CD14-positive monocyte (primary cell): Measurements from ENCODE around the gene TBC1D10A. TPM values are rescaled to one million over a fixed set of nuclear protein-coding genes. Genes with fewer than 3 reads are reported as not detected.

Source experiments
- DNase-seq, 3 donors: peaks; one replicate each; pipeline ENCODE4 v3.0.0-alpha.2; 2011 to 2022
- H2AFZ ChIP-seq: 2 replicates; pipeline ENCODE4 v1.6.0; 2012; ENCODE audit warnings: mild to moderate bottlenecking, low read depth, low read length, inconsistent platforms; ENCODE audit not compliant: insufficient read depth, poor library complexity, severe bottlenecking
- H3K27ac ChIP-seq, 2 donors: 1 replicate in 1 of 2; 2 replicates in 1 of 2; pipeline ENCODE4 v1.5.1; 2012 to 2013; ENCODE audit warnings: low read length in 2 of 2, control low read depth in 1 of 2, inconsistent platforms in 1 of 2, low read depth in 1 of 2, mild to moderate bottlenecking in 1 of 2
- H3K27me3 ChIP-seq, 2 donors: one replicate each; pipeline versions ENCODE4 v1.6.0 to v1.6.1; 2011 to 2013; ENCODE audit warnings: low read length in 2 of 2; ENCODE audit not compliant: control insufficient read depth in 2 of 2, insufficient read depth in 2 of 2
- H3K36me3 ChIP-seq, 2 donors: replicated peaks in 1 of 2; 1 replicate in 1 of 2; 2 replicates in 1 of 2; pipeline versions ENCODE4 v1.5.1 to v1.6.1; 2012 to 2013; ENCODE audit warnings: low read length in 2 of 2, control low read depth in 1 of 2, inconsistent platforms in 1 of 2, mild to moderate bottlenecking in 1 of 2; ENCODE audit not compliant: insufficient read depth in 2 of 2, control insufficient read depth in 1 of 2
- H3K4me1 ChIP-seq, 2 donors: 1 replicate in 1 of 2; 2 replicates in 1 of 2; pipeline versions ENCODE4 v1.5.1 to v1.6.1; 2012 to 2013; ENCODE audit warnings: low read length in 2 of 2, control low read depth in 1 of 2, inconsistent platforms in 1 of 2, mild to moderate bottlenecking in 1 of 2, moderate library complexity in 1 of 2; ENCODE audit not compliant: insufficient read depth in 2 of 2, control insufficient read depth in 1 of 2
- H3K4me2 ChIP-seq: replicated peaks from 2 replicates; pipeline ENCODE3; 2012; ENCODE audit warnings: low read length, moderate library complexity, mild to moderate bottlenecking; ENCODE audit not compliant: poor library complexity, severe bottlenecking; ENCODE audit errors: extremely low read depth
- H3K4me3 ChIP-seq, 3 experiments: fragments of 200-600 bp in 1 of 3; sonication (generic) in 1 of 3; replicated peaks in 1 of 3; 1 replicate in 2 of 3; 2 replicates in 1 of 3; pipeline ENCODE4 v1.5.1; 2011 to 2013; ENCODE audit warnings: low read length in 3 of 3, mild to moderate bottlenecking in 3 of 3, control low read depth in 2 of 3, low read depth in 2 of 3, inconsistent platforms in 1 of 3, moderate library complexity in 1 of 3
- H3K79me2 ChIP-seq: 2 replicates; pipeline ENCODE4 v1.6.0; 2012; ENCODE audit warnings: mild to moderate bottlenecking, control low read depth, inconsistent platforms, low read length, moderate library complexity; ENCODE audit not compliant: insufficient read depth
- H3K9ac ChIP-seq: 2 replicates; pipeline ENCODE4 v1.6.0; 2017; ENCODE audit warnings: low read length, mild to moderate bottlenecking; ENCODE audit not compliant: insufficient read depth, poor library complexity, severe bottlenecking
- H3K9me3 ChIP-seq, 2 donors: replicated peaks in 1 of 2; 1 replicate in 1 of 2; 2 replicates in 1 of 2; pipeline versions ENCODE4 v1.5.1 to v1.6.1; 2012 to 2013; ENCODE audit warnings: low read length in 2 of 2, control low read depth in 1 of 2; ENCODE audit not compliant: control insufficient read depth in 1 of 2, insufficient read depth in 1 of 2
- H4K20me1 ChIP-seq: 2 replicates; pipeline ENCODE4 v1.6.0; 2012; ENCODE audit warnings: mild to moderate bottlenecking, low read length, control low read depth, moderate library complexity; ENCODE audit not compliant: insufficient read depth
- H3K27ac Mint-ChIP-seq, 7 donors: one replicate each; pipeline ENCODE4 v1.8.0; 2020; ENCODE audit warnings: mild to moderate bottlenecking in 7 of 7, mixed read lengths in 7 of 7, moderate library complexity in 6 of 7, inconsistent platforms in 2 of 7
- H3K27me3 Mint-ChIP-seq, 3 donors: one replicate each; pipeline ENCODE4 v1.8.0; 2021 to 2022; ENCODE audit warnings: low read depth in 3 of 3, mild to moderate bottlenecking in 3 of 3, mixed read lengths in 3 of 3, moderate library complexity in 3 of 3, inconsistent platforms in 1 of 3
- H3K36me3 Mint-ChIP-seq, 2 donors: one replicate each; pipeline ENCODE4 v1.8.0; 2020; ENCODE audit warnings: mixed read lengths in 2 of 2, inconsistent platforms in 1 of 2, mild to moderate bottlenecking in 1 of 2
- H3K4me1 Mint-ChIP-seq: one replicate; pipeline ENCODE4 v1.8.0; 2020; ENCODE audit warnings: mild to moderate bottlenecking, mixed read lengths
- H3K4me3 Mint-ChIP-seq, 2 donors: one replicate each; pipeline ENCODE4 v1.8.0; 2020; ENCODE audit warnings: mild to moderate bottlenecking in 2 of 2, mixed read lengths in 2 of 2, moderate library complexity in 1 of 2
- H3K9me3 Mint-ChIP-seq, 7 donors: one replicate each; pipeline ENCODE4 v1.8.0; 2020 to 2022; ENCODE audit warnings: mixed read lengths in 7 of 7, mild to moderate bottlenecking in 6 of 7, moderate library complexity in 6 of 7, inconsistent platforms in 2 of 7
- CTCF ChIP-seq: fragments of 200-600 bp; IDR thresholded peaks from one replicate; pipeline ENCODE4 v1.8.0; 2022; ENCODE audit warnings: antibody characterized with exemption, mild to moderate bottlenecking
- WGBS: methylation state at CpG from one replicate; pipeline ENCODE4 v1.1.5; 2013; ENCODE audit warnings: missing lambda C conversion rate; ENCODE audit not compliant: insufficient coverage; 5-methylcytosine and 5-hydroxymethylcytosine counted together
- intact Hi-C, 2 donors: fragments of 100-400 bp; cut with micrococcal nuclease; formaldehyde crosslinking; loops; one replicate each; pipeline versions ENCODE4 v1.15.0 to v1.15.1; 2023
- polyA plus RNA-seq, 3 donors: library from polyadenylated mRNA; depleted of rRNA in 1 of 3; unstranded in 2 of 3; stranded (reverse) in 1 of 3; fragments of 300-500 nt in 2 of 3; fragments of >200 nt in 1 of 3; fragmentation: Illumina TruSeq in 2 of 3; gene quantifications; 1 replicate in 2 of 3; 2 replicates in 1 of 3; pipeline ENCODE4 v1.2.3, GENCODE V29; 2012 to 2021

TBC1D10A gene
- polyA plus RNA-seq, 3 donors, result 13.4 to 38.3 (median 21.8) TPM

DNA sequence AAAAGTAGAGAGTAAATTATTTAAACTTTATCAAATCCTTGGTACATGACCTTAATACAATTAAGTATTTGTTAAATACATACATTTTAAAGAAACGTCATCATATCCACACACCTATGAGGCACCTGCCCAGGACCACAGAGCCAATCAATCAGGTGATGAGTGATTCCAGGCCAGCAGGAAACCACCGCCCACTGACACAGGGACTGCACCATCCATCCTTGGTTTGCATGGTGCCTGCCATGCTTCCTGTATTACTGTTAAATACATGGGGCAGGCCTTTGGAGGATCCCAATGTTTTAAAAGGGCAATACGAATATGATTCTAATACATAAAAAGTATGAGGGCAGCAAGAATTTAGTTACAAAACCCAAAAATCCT, 7.0 kb upstream of the TBC1D10A start:
- Histone ChIP-seq H3K4me1 (no peaks in the 10 kb centered on the region), H3K4me3 (no peak overlapping the region), H3K9me3 (no peaks in the 10 kb centered on the region), H2AFZ (no peak overlapping the region), H3K36me3 (peaks cover 76 to 89% of the 10 kb centered on the region in 2 donors), H3K9ac (no peak overlapping the region), H4K20me1 (peaks cover 34% of the 10 kb centered on the region), H3K79me2 (no peaks in the 10 kb centered on the region), H3K4me2 (no peak overlapping the region), H3K27ac (no peak overlapping the region), H3K27me3 (no peaks in the 10 kb centered on the region)
- intact Hi-C loops, result no loop called here
- H3K27me3 Mint-ChIP-seq, result peaks cover 0 to 2% (median 0%) of the 10 kb centered on the region in 3 donors
- H3K4me3 Mint-ChIP-seq, result no peak overlapping the region
- TF ChIP-seq CTCF, result no peak
- no peak overlapping the region for H3K27ac Mint-ChIP-seq
- no peaks in the 10 kb centered on the region for H3K4me1 Mint-ChIP-seq
- H3K9me3 Mint-ChIP-seq, result no peaks in the 10 kb centered on the region
- peaks cover 78 to 85% of the 10 kb centered on the region in 2 donors for H3K36me3 Mint-ChIP-seq
- DNase-seq, result no peak
- whole genome bisulfite sequencing, result 100% methylated on average over 1 of the region's 3 CpGs

GRCh38 chr22:30332994-30333706, 6.4 kb upstream of the TBC1D10A start:
- Histone ChIP-seq H3K27ac (no peak overlapping the region), H4K20me1 (peaks cover 30% of the 10 kb centered on the region), H3K36me3 (peaks cover 71 to 85% of the 10 kb centered on the region in 2 donors), H2AFZ (no peak overlapping the region), H3K4me2 (no peak overlapping the region), H3K9me3 (no peaks in the 10 kb centered on the region), H3K9ac (no peak overlapping the region), H3K4me1 (no peaks in the 10 kb centered on the region), H3K27me3 (no peaks in the 10 kb centered on the region), H3K4me3 (no peak overlapping the region), H3K79me2 (no peaks in the 10 kb centered on the region)
- no peak for TF ChIP-seq CTCF
- H3K27me3 Mint-ChIP-seq, result no peaks in the 10 kb centered on the region
- H3K4me1 Mint-ChIP-seq, result no peaks in the 10 kb centered on the region
- H3K9me3 Mint-ChIP-seq, result no peaks in the 10 kb centered on the region
- intact Hi-C loops, result no loop called here
- H3K4me3 Mint-ChIP-seq, result no peak overlapping the region
- peak overlapping the region in 4 of 7 donors; percentile 50 to 74 (median 62) for H3K27ac Mint-ChIP-seq
- no peak for DNase-seq
- H3K36me3 Mint-ChIP-seq, result peaks cover 73 to 79% of the 10 kb centered on the region in 2 donors
- WGBS, result no CpG with 5 or more reads among the region's 2 CpGs
